ENCODE data around the gene CSF2.
"Not testable (repeated sequence)": the region's sequence is repeated elsewhere in the genome, so short reads cannot be mapped to it uniquely, and the experiment has no call there.

The CSF2 gene

DNA sequence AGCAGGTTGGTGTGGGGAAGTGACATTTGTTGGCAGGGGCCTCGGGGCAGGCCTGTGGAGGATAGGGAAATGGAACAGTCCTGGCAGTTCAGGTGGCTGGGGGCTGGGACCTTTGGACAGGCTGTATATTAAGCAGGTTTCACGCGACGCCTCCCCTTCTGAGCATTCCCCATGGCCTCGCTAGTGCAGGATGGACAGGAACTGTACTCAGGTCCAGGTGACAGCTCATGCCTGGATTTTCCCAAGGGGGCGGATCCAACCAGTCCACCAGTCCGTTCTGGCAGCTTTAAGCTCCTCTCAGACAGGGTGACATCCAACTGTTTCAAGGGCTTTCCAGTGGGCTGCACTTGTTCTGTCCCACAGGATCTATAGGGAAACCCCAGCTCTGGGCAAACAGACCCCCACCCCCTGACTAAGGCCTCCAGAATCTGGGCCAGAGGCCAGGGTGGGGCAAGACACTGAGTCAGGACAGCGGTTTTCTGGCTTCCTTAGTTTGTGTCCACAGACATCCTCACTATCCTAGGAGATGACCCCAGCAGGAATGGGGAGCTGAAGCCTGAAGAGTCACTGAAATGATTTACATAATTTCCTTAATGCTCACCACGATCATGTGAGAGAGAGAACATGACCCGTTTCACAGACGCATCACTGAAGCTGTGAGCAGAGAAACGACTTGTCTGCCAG is 20.9 kb downstream of the CSF2 start:
- DNase-seq, result no peak

DNA sequence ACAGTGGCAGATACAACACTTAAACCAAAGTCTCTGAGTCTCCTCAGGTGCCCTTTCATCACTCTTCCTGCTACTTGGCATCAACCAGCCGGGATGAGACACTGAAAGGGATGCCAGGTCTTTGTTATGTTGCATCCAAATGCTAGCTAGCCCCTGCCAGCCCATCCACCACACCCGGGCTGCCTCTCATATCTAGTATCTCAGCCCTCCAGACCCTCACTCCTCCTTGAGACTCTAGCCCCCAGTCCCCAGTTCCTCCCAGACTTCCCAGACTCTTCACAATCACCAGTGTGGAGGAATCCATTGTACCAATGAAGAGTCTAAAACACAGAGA is 21.5 kb downstream of the CSF2 start:
- no peak for DNase-seq

DNA sequence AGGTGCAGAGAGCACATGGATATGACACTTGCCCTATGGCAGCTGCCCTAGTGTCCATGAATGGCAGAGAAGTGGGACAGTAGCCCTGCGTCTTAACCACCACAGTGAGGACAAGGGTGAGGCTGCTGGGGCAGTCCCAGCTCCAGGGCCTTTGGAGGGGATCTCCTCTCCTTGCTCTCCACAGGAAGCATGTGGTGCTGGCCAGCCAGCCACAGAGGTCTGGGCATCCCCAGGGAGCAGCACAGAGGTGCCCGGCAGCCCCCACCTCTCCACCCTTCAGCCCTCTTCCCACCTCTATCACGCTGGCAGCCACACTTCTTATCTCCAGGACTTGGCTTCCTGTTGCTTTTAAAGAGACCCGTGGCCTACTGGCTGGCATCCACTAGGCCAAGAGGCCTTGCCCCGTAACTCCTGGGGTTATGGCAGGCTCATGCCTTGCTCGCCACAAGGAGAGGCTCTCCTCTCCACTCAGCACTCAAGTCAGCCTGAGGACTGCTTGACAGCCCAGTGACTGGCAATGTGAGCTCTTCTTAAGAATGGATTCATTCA is 21.9 kb downstream of the CSF2 start:
- DNase-seq, result no peak

DNA sequence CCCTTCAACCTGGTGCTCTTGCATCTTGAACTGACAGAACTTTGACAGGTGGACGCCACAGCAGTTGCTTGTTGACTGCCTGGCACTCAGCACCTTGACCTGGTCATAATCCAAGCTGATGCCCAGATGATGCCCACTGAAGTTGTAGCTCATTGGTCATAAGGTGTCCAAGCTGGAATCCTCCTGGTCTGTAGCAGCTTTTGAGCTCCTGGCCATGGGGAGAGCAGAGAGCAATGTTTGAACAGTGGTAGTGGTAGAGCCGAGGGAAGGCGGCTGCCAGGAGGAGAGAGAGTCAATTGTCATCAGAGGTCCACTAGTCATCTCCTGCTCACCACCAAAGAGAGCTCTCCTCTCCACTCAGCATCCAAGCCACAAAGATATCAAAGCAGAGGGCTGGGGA is 23.3 kb downstream of the CSF2 start:
- no peak for DNase-seq

DNA sequence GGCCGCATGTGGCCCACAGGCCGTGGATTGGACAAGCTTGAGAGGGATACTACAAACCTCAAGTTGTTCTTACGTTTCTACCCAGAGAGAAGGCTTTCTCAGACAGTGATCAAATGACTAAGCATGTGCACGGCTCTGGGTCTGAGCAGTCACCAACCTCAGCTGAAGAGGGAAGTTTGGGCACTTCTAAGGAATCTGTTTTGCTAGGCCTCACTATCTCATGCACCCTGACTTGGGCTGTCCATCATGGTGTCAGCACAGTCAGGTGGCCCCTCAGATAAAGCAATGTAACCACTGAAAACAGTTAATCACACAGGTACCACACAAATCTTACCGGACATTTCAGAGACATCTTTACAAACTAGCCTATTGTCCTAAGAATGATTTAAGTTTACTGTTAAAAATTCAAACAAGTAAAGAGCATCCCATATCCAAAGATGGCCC is 24.6 kb downstream of the CSF2 start:
- no peak for DNase-seq

GRCh38 chr5:132098621-132099020 is 25.0 kb downstream of the CSF2 start:
- DNase-seq, result no peak

GRCh38 chr5:132099076-132099748 is 25.6 kb downstream of the CSF2 start:
- no peak for DNase-seq

GRCh38 chr5:132099905-132100304 is 26.3 kb downstream of the CSF2 start:
- no peak for DNase-seq

GRCh38 chr5:132100672-132101261 is 27.2 kb downstream of the CSF2 start:
- DNase-seq, result no peak

DNA sequence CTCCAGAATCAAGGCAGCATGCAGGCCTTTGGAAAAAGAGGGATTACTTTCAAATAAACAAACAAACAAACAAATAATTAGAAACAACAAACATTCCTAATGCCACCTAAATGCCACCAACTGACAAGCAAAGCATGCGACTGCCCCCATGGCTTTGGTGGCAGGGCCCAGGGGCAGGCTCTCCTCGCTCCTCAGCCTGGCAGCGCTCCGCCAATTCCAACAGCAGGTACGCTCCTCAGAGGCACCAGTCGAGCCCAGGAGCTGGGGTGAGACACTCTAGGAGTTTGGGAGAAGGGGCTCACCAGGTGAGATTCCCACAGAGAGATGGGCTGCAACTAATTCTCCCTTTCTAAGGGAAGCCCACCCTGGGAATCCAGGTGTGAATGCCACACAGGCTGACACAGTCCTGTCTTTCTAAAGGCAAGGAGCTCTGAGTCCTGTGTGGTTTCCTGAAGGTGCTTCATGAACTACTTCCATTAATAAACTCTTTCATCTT is 27.8 kb downstream of the CSF2 start:
- DNase-seq, result no peak

GRCh38 chr5:132102101-132102701 is 28.6 kb downstream of the CSF2 start:
- no peak for DNase-seq

GRCh38 chr5:132102944-132103331 is 29.3 kb downstream of the CSF2 start:
- DNase-seq, result no peak

DNA sequence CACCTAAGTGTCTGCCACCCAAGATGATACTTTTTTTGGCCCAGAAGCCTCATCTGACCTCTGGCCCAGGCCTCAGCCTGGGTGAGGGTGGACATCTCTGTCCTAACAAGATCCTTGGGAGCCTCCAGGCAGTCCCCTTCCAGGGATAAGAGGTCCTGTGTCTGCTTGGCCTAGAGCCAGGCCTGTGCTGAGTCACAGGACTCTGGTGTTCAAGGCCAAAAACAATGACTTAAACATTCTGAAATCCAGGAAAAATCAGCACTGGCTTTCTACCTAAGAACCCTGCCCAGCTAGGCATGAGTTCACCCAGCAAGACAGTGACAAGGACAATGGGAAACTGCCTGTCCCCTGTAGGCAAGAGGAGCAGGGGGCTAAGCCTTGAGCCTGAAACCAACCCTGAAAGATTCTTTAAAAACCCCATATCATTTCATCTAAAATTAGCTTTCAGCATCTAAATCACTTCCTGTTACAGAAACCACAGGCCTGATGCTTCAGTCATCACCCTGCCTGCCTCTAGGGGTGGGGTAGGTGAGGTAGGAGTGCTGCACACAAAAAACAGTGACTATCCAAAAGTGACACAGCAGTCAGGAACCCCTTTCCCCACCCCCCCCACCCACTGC is 29.9 kb downstream of the CSF2 start:
- DNase-seq, result no peak

GRCh38 chr5:132103969-132104391 is 30.4 kb downstream of the CSF2 start:
- no peak for DNase-seq

- DNase-seq, result no peak
Observed at GRCh38 chr5:132104556-132104955, 31.0 kb downstream of the CSF2 start.

GRCh38 chr5:132105688-132106087 is 32.1 kb downstream of the CSF2 start:
- DNase-seq, result no peak

DNA sequence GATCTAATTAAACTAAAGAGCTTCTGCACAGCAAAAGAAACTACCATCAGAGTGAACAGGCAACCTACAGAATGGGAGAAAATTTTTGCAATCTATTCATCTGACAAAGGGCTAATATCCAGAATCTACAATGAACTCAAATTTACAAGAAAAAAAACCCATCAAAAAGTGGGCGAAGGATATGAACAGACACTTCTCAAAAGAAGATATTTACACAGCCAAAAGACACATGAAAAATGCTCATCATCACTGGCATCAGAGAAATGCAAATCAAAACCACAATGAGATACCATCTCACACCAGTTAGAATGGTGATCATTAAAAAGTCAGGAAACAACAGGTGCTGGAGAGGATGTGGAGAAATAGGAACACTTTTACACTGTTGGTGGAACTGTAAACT is 34.9 kb downstream of the CSF2 start:
- DNase-seq, result not testable (repeated sequence)

GRCh38 chr5:132108957-132109356 is 35.4 kb downstream of the CSF2 start:
- DNase-seq, result not testable (repeated sequence)

- no peak for DNase-seq
Observed at GRCh38 chr5:132109494-132110053, 36.0 kb downstream of the CSF2 start.

GRCh38 chr5:132110195-132110594 is 36.6 kb downstream of the CSF2 start:
- DNase-seq, result no peak

DNA sequence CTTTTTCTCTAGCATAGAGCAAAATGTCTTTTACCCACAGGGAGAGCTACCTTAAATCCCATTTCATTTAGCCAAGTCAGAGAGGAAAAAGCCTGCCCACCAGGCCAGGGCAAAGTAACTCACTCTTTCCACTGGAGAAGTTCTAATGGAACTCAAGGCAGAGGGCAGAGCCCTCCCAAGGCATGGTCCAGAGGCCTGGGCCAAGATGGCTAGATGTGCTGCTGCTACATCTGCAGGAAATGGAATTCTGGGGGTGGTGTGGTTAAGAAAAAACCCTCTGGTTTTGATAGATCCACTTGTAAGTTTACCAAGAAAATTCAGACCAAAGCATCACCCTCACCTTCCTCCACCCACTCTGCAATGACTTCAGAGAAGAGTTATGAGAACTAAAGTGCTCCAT is 37.3 kb downstream of the CSF2 start:
- DNase-seq, result no peak

- no peak for DNase-seq
Observed at GRCh38 chr5:132112111-132112510, 38.5 kb downstream of the CSF2 start.
